Spinal cord (tissue), 10 donors: ENCODE data around the gene TBC1D9B. TPM values are rescaled to one million over a fixed set of nuclear protein-coding genes. Genes with fewer than 3 reads are reported as not detected.

Source experiments
- DNase-seq, 6 donors: peaks; one replicate each; pipeline versions ENCODE4 v3.0.0 to v3.0.0-alpha.2; 2013 to 2015; ENCODE audit warnings: low spot score in 6 of 6, low read depth in 4 of 6
- H3K27ac ChIP-seq: one replicate; pipeline ENCODE4 v1.5.1; 2013; ENCODE audit warnings: low read depth, low read length, control low read depth
- H3K27me3 ChIP-seq: one replicate; pipeline ENCODE4 v1.6.1; 2013; ENCODE audit warnings: low read length; ENCODE audit not compliant: control insufficient read depth, insufficient read depth
- H3K36me3 ChIP-seq: one replicate; pipeline ENCODE4 v1.6.1; 2013; ENCODE audit warnings: low read length; ENCODE audit not compliant: control insufficient read depth, insufficient read depth
- H3K4me1 ChIP-seq: one replicate; pipeline ENCODE4 v1.6.1; 2013; ENCODE audit warnings: low read length; ENCODE audit not compliant: control insufficient read depth, insufficient read depth
- H3K4me3 ChIP-seq: one replicate; pipeline ENCODE4 v1.5.1; 2013; ENCODE audit warnings: low read depth, low read length, control low read depth
- H3K9me3 ChIP-seq: one replicate; pipeline ENCODE4 v1.6.1; 2013; ENCODE audit warnings: low read length; ENCODE audit not compliant: control insufficient read depth, insufficient read depth
- WGBS: methylation state at CpG from one replicate; pipeline ENCODE4 v1.1.5; 2013; ENCODE audit warnings: missing lambda C conversion rate; ENCODE audit not compliant: insufficient coverage; 5-methylcytosine and 5-hydroxymethylcytosine counted together
- long read RNA-seq, 4 donors: transcript quantifications; one replicate each; lab custom pipeline, GENCODE V29; 2026
- polyA plus RNA-seq, 2 donors: library from polyadenylated mRNA; unstranded; fragments of 120-200 nt; gene quantifications; one replicate each; pipeline ENCODE4 v1.2.1, GENCODE V29; 2013; ENCODE audit not compliant: insufficient read length in 2 of 2
- total RNA-seq, 2 donors: library from RNA; depleted of rRNA in 1 of 2; stranded (reverse); fragments of 120-200 nt in 1 of 2; fragments of >200 nt in 1 of 2; gene quantifications; one replicate each; pipeline versions ENCODE4 v1.2.3 to v1.2.4, GENCODE V29; 2013 to 2014
- donor health status: healthy.

The TBC1D9B gene
- total RNA-seq (10 to 100 TPM; 46.0 to 47.1 TPM), polyA plus RNA-seq (100 to 1,000 TPM; 103 to 124 TPM)
- long read RNA-seq, donor 1, full-length matches to known transcripts: 12 of 19 reads
- long read RNA-seq, donor 1, partial matches to known transcripts: 7 of 19 reads
- long read RNA-seq, donor 1, other reads (novel, unspliced or antisense): 0 of 19 reads
- long read RNA-seq, donor 2, full-length matches to known transcripts: 5 of 5 reads
- long read RNA-seq, donor 2, partial matches to known transcripts: 0 of 5 reads
- long read RNA-seq, donor 2, other reads (novel, unspliced or antisense): 0 of 5 reads
- long read RNA-seq, donor 3, full-length matches to known transcripts: 4 of 20 reads
- long read RNA-seq, donor 3, partial matches to known transcripts: 16 of 20 reads
- long read RNA-seq, donor 3, other reads (novel, unspliced or antisense): 0 of 20 reads
- long read RNA-seq, donor 4, full-length matches to known transcripts: 11 of 18 reads
- long read RNA-seq, donor 4, partial matches to known transcripts: 7 of 18 reads
- long read RNA-seq, donor 4, other reads (novel, unspliced or antisense): 0 of 18 reads

- under 1% methylated on average over 100 of the region's 105 CpGs for WGBS
Observed at GRCh38 chr5:179907556-179908324, at the start of gene TBC1D9B. Gene TBC1D9B, minus strand, starts transcription at chr5:179907897. Its CDS starts 76 bp downstream, at chr5:179907821.

GRCh38 chr5:179955630-179956029 is 47.9 kb upstream of the TBC1D9B start:
- Histone ChIP-seq H3K4me1 (no peaks in the 10 kb centered on the region), H3K36me3 (peaks cover 23% of the 10 kb centered on the region), H3K9me3 (no peaks in the 10 kb centered on the region), H3K4me3 (no peak overlapping the region), H3K27me3 (no peaks in the 10 kb centered on the region), H3K27ac (no peak overlapping the region)
- DNase-seq: no peak
- WGBS: no CpG with 5 or more reads among the region's 2 CpGs

More at GRCh38 chr5:179907556-179908324, at the start of gene TBC1D9B:
- DNase-seq: peak; percentile 33 to 91 (median 62)
- H3K4me1 ChIP-seq: peaks cover 23% of the 10 kb centered on the region
- no peaks in the 10 kb centered on the region for H3K27me3 ChIP-seq
- no peaks in the 10 kb centered on the region for H3K9me3 ChIP-seq
- peak within 1 kb of the TSS; percentile 69 for H3K27ac ChIP-seq
- H3K36me3 ChIP-seq: peaks cover 32% of the 10 kb centered on the region
- H3K4me3 ChIP-seq: peak within 1 kb of the TSS; percentile 59

- Histone ChIP-seq H3K9me3 (no peaks in the 10 kb centered on the region), H3K27ac (no peak overlapping the region), H3K36me3 (peaks cover 20% of the 10 kb centered on the region), H3K4me3 (no peak overlapping the region), H3K4me1 (no peaks in the 10 kb centered on the region), H3K27me3 (no peaks in the 10 kb centered on the region)
- 94% methylated on average over 3 of the region's 6 CpGs for WGBS
- DNase-seq: no peak
Observed at GRCh38 chr5:179955062-179955461, 47.4 kb upstream of the TBC1D9B start.

- Histone ChIP-seq H3K4me3 (no peak overlapping the region), H3K27ac (no peak overlapping the region), H3K36me3 (peaks cover 20% of the 10 kb centered on the region), H3K9me3 (no peaks in the 10 kb centered on the region), H3K4me1 (no peaks in the 10 kb centered on the region), H3K27me3 (no peaks in the 10 kb centered on the region)
- DNase-seq: no peak
- no CpG with 5 or more reads among the region's 6 CpGs for WGBS
Observed at GRCh38 chr5:179954434-179954833, 46.7 kb upstream of the TBC1D9B start.

- Histone ChIP-seq H3K27ac (no peak overlapping the region), H3K36me3 (peaks cover 22% of the 10 kb centered on the region), H3K9me3 (no peaks in the 10 kb centered on the region), H3K4me1 (no peaks in the 10 kb centered on the region), H3K4me3 (no peak overlapping the region), H3K27me3 (no peaks in the 10 kb centered on the region)
- no CpG with 5 or more reads among the region's 4 CpGs for WGBS
- DNase-seq: peak in 1 of 6 donors; percentile 49
Observed at GRCh38 chr5:179953987-179954386, 46.3 kb upstream of the TBC1D9B start.

GRCh38 chr5:179936976-179937681 is 29.4 kb upstream of the TBC1D9B start:
- 100% methylated on average over 3 of the region's 13 CpGs for WGBS
- Histone ChIP-seq H3K4me1 (no peaks in the 10 kb centered on the region), H3K4me3 (no peak overlapping the region), H3K36me3 (peaks cover 3% of the 10 kb centered on the region), H3K9me3 (no peaks in the 10 kb centered on the region), H3K27me3 (no peaks in the 10 kb centered on the region), H3K27ac (no peak overlapping the region)
- no peak for DNase-seq

- Histone ChIP-seq H3K27ac (no peak overlapping the region), H3K9me3 (no peaks in the 10 kb centered on the region), H3K4me3 (no peak overlapping the region), H3K36me3 (no peaks in the 10 kb centered on the region), H3K27me3 (no peaks in the 10 kb centered on the region), H3K4me1 (peaks cover 3% of the 10 kb centered on the region)
- peak in 1 of 6 donors; percentile 18 for DNase-seq
- 100% methylated on average over 1 of the region's 8 CpGs for WGBS
Observed at GRCh38 chr5:179930788-179931473, 23.2 kb upstream of the TBC1D9B start.

GRCh38 chr5:179927824-179928223 is 20.1 kb upstream of the TBC1D9B start:
- WGBS: 95% methylated on average over 5 of the region's 7 CpGs
- Histone ChIP-seq H3K36me3 (no peaks in the 10 kb centered on the region), H3K9me3 (no peaks in the 10 kb centered on the region)

GRCh38 chr5:179926657-179927056 is 19.0 kb upstream of the TBC1D9B start:
- no peaks in the 10 kb centered on the region for H3K9me3 ChIP-seq
- H3K4me1 ChIP-seq: peaks cover 3% of the 10 kb centered on the region
- no peak overlapping the region for H3K4me3 ChIP-seq
- no peaks in the 10 kb centered on the region for H3K36me3 ChIP-seq
- no peak for DNase-seq
- 97% methylated on average over 7 of the region's 8 CpGs for WGBS
- no peaks in the 10 kb centered on the region for H3K27me3 ChIP-seq
- no peak overlapping the region for H3K27ac ChIP-seq

More at GRCh38 chr5:179927824-179928223, 20.1 kb upstream of the TBC1D9B start:
- Histone ChIP-seq H3K27ac (no peak overlapping the region), H3K4me1 (peaks cover 3% of the 10 kb centered on the region), H3K27me3 (no peaks in the 10 kb centered on the region), H3K4me3 (no peak overlapping the region)
- DNase-seq: no peak
